NT2/D1 (cell line): ENCODE data around the gene SLC39A10.

Experiments used
- SUZ12 ChIP-seq: IDR thresholded peaks from 2 replicates; pipeline ENCODE4 v1.6.1; 2011; ENCODE audit not compliant: insufficient read length, insufficient read depth; ENCODE audit errors: extremely low read depth
- YY1 ChIP-seq: IDR thresholded peaks from 2 replicates; pipeline ENCODE4 v1.6.1; 2011; ENCODE audit not compliant: insufficient read length, insufficient read depth

- TF ChIP-seq SUZ12 (no peak), YY1 (no peak)
These were observed 9.2 kb downstream of the SLC39A10 start for GRCh38 chr2:195666113-195666712.
